PC-3 (cell line): ENCODE results near the gene FBXL15. TPM values are rescaled to one million over a fixed set of nuclear protein-coding genes. Genes with fewer than 3 reads are reported as not detected.
A peak's percentile ranks its signal among the peaks of the same experiment; 100 is the strongest.

Source experiments
- ATAC-seq: fragments of 200-7000 bp; cut with Tn5 transposase; 2 replicates; pipeline ENCODE4 v1.9.1; 2020; ENCODE audit warnings: mild to moderate bottlenecking, moderate library complexity
- Bru-seq: library from RNA; stranded (reverse); fragments of 400-500 nt; gene quantifications from one replicate; lab custom pipeline; 2021; lab: Mats Ljungman, UMichigan
- BruChase-seq, 2 experiments: library from RNA; stranded (reverse); fragments of 400-500 nt; gene quantifications; one replicate each; lab custom pipeline; 2021; lab: Mats Ljungman, UMichigan
- BruUV-seq: library from RNA; stranded (reverse); fragments of 400-500 nt; replicated peaks from 2 replicates; lab custom pipeline; 2021; lab: Mats Ljungman, UMichigan
- CTCF ChIA-PET: fragments of 300-600 bp; sonication (Branson Sonifier 250); formaldehyde crosslinking; loops from one replicate; lab custom pipeline; 2022; ENCODE audit warnings: antibody characterized with exemption; lab: Charles Lee
- POLR2A ChIA-PET: fragments of 300-600 bp; sonication (Branson Sonifier 250); formaldehyde crosslinking; loops from one replicate; lab custom pipeline; 2022; ENCODE audit warnings: antibody characterized with exemption; ENCODE audit not compliant: unreplicated experiment; lab: Charles Lee
- DNase-seq: peaks from one replicate; pipeline ENCODE4 v3.0.0-alpha.2; 2015
- H2AFZ ChIP-seq: fragments of 300-600 bp; sonication (generic); 2 replicates; pipeline ENCODE4 v1.6.0; 2016; ENCODE audit warnings: antibody characterized with exemption, low read length
- H3F3A ChIP-seq: fragments of 300-600 bp; sonication (generic); one replicate; pipeline ENCODE4 v1.6.0; 2017; ENCODE audit warnings: antibody characterized with exemption, low read length, control low read depth, mild to moderate bottlenecking; ENCODE audit not compliant: unreplicated experiment
- H3K27ac ChIP-seq: fragments of 300-600 bp; sonication (generic); 2 replicates; pipeline ENCODE4 v1.5.1; 2016; ENCODE audit warnings: mild to moderate bottlenecking, low read length
- H3K27me3 ChIP-seq: fragments of 300-600 bp; sonication (generic); 2 replicates; pipeline ENCODE4 v1.6.1; 2016; ENCODE audit warnings: low read length, mixed read lengths
- H3K36me3 ChIP-seq: fragments of 300-600 bp; sonication (generic); 2 replicates; pipeline ENCODE4 v1.6.1; 2016; ENCODE audit warnings: low read depth, mixed run types, low read length, mixed read lengths
- H3K4me1 ChIP-seq: fragments of 300-600 bp; sonication (generic); 2 replicates; pipeline ENCODE4 v1.5.1; 2016; ENCODE audit warnings: low read length; ENCODE audit not compliant: insufficient read depth
- H3K4me2 ChIP-seq: fragments of 300-600 bp; sonication (generic); 2 replicates; pipeline ENCODE4 v1.6.0; 2016; ENCODE audit warnings: low read length
- H3K4me3 ChIP-seq: fragments of 300-600 bp; sonication (generic); 2 replicates; pipeline ENCODE4 v1.5.1; 2016; ENCODE audit warnings: mild to moderate bottlenecking, low read length, mixed read lengths
- H3K79me2 ChIP-seq: fragments of 300-600 bp; sonication (generic); 2 replicates; pipeline ENCODE4 v1.6.1; 2017; ENCODE audit warnings: low read length, mixed read lengths
- H3K9ac ChIP-seq: fragments of 300-600 bp; sonication (generic); 2 replicates; pipeline ENCODE4 v1.6.0; 2016; ENCODE audit warnings: mild to moderate bottlenecking, low read length
- H3K9me2 ChIP-seq: fragments of 300-600 bp; sonication (generic); replicated peaks from 2 replicates; pipeline ENCODE4 v1.6.1; 2016; ENCODE audit warnings: mixed run types, low read length, mixed read lengths
- H3K9me3 ChIP-seq: fragments of 300-600 bp; sonication (generic); 2 replicates; pipeline ENCODE4 v1.6.1; 2016; ENCODE audit warnings: low read length, mixed read lengths
- H4K20me1 ChIP-seq: fragments of 300-600 bp; sonication (generic); 2 replicates; pipeline ENCODE4 v1.6.1; 2016; ENCODE audit warnings: low read length, mixed read lengths
- EZH2 ChIP-seq: fragments of 300-600 bp; sonication (generic); IDR thresholded peaks from one replicate; pipeline ENCODE4 v1.6.1; 2017; ENCODE audit warnings: antibody characterized with exemption, mild to moderate bottlenecking, low read length; ENCODE audit not compliant: unreplicated experiment
- EZH2phosphoT487 ChIP-seq: fragments of 300-600 bp; sonication (generic); IDR thresholded peaks from 2 replicates; pipeline ENCODE4 v1.6.1; 2018; ENCODE audit warnings: mild to moderate bottlenecking, antibody characterized with exemption, low read length, borderline replicate concordance
- intact Hi-C: fragments of 100-400 bp; cut with micrococcal nuclease; formaldehyde crosslinking; loops from 2 replicates; pipeline ENCODE4 v1.9.0; 2023
- long read RNA-seq: library from polyadenylated mRNA; unstranded; transcript quantifications from one replicate; pipeline ENCODE4 v2.0.0, GENCODE V29; 2021; ENCODE audit not compliant: unreplicated experiment
- total RNA-seq: library from RNA; depleted of rRNA; stranded (reverse); fragments of >200 nt; gene quantifications from 2 replicates; pipeline ENCODE4 v1.2.3, GENCODE V29; 2014; rRNA removed
- TF ChIP-seq, protein P1 (sequence below): fragments of 300-600 bp; sonication (generic); conservative IDR thresholded peaks from 2 replicates; pipeline ENCODE4 v1.5.1; 2017; ENCODE audit warnings: antibody characterized with exemption, low read depth, mild to moderate bottlenecking, low read length

FBXL15 gene, protein sequence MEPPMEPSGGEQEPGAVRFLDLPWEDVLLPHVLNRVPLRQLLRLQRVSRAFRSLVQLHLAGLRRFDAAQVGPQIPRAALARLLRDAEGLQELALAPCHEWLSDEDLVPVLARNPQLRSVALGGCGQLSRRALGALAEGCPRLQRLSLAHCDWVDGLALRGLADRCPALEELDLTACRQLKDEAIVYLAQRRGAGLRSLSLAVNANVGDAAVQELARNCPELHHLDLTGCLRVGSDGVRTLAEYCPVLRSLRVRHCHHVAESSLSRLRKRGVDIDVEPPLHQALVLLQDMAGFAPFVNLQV
- total RNA-seq, result 10.1 and 12.7 TPM in 2 replicates
- percentile 56 among the genes with signal in this experiment for Bru-seq, nascent RNA
- percentile 45 among the genes with signal in this experiment for BruChase-seq, experiment 1, labeled RNA remaining after a 6-hour chase
- BruChase-seq, experiment 2, labeled RNA remaining after a 2-hour chase, result percentile 64 among the genes with signal in this experiment
- long read RNA-seq, transcript FBXL15-201 (4 exons, 2,362 nt), result major isoform, 7 of 88 reads
- long read RNA-seq, partial matches to known transcripts, result 54 of 88 reads
- long read RNA-seq, other reads (novel, unspliced or antisense), result 27 of 88 reads

DNA sequence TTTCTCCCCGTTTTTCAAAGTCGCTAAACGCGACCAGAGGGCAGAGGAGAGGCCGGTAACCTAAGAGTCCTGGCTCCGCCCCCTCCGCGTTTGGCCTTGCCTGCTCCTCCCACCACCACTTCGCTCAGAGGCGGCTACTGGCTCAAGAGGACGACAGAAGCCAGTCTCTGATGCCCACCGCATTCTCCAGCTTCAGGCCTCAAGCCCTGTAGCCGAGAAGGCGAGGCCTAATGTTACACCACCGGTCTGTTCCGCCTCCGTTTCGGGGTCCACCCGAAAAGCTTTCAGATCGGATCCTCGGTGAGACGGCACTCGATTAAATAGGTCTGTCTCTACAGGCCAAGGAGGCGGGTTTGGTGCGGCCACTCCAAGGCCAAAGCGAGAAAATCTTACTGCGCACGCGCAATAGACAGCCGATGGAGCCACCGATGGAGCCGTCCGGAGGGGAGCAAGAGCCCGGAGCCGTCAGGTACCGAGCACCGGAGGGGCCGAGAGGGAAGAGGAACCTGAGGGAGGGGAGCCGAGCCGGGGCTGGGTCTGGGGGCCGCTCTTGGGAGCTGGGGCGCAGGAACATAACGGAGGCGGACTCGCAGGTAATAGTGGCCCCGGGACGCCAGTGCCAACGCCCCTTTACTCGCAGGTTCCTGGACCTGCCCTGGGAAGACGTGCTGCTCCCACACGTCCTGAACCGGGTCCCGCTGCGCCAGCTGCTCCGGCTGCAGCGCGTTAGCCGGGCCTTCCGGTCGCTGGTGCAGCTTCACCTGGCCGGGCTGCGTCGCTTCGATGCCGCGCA, at the start of gene FBXL15:
TSS of gene FBXL15 (plus strand) at position 123 of the 793 bp plus-strand sequence. CDS start at position 417, 294 bp downstream.
- intact Hi-C loops, result no loop called here
- peaks cover 20% of the 10 kb centered on the region for H3K4me1 ChIP-seq
- POLR2A ChIA-PET, result interaction anchor here (0.7 kb wide), 1 partner anchor 348 kb away, joined by 3 read pairs; no protein-coding TSS in a partner anchor

DNA sequence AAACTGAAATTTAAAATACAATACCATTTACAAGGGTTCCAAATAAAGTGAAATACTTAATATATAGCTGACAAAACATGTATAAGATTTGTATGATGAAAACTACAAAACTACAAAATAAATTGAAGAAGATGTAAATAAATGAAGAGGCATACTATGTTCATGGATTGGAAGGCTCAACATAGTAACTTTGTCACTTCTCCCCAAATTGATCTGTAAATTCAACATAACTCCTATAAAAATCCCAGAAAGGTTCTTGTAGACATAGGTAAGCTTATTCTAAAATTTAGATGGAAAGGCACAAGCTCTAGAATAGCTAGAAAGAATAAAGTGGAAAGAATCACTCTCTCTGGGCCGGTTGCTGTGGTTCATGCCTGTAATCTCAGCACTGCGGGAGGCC, 49.3 kb upstream of the FBXL15 start:
- ATAC-seq (no peak), DNase-seq (no peak)
- BruUV-seq, result no TSS peak
- Histone ChIP-seq H3K9me3 (peaks cover 8% of the 10 kb centered on the region; the same call in 1 of the 2 replicates), H3K27ac (no peak overlapping the region), H3K9me2 (no peaks in the 10 kb centered on the region), H4K20me1 (no peaks in the 10 kb centered on the region), H3K36me3 (peaks cover 43% of the 10 kb centered on the region), H3K27me3 (no peaks in the 10 kb centered on the region), H3K4me1 (no peaks in the 10 kb centered on the region), H3K79me2 (no peaks in the 10 kb centered on the region), H2AFZ (no peak overlapping the region), H3K4me3 (no peak overlapping the region; the same call in 1 of the 2 replicates), H3K9ac (no peak overlapping the region), H3F3A (no peaks in the 10 kb centered on the region), H3K4me2 (no peak overlapping the region)
- TF ChIP-seq EZH2phosphoT487 (no peak), EZH2 (no peak)
- TF ChIP-seq, protein P1, sequence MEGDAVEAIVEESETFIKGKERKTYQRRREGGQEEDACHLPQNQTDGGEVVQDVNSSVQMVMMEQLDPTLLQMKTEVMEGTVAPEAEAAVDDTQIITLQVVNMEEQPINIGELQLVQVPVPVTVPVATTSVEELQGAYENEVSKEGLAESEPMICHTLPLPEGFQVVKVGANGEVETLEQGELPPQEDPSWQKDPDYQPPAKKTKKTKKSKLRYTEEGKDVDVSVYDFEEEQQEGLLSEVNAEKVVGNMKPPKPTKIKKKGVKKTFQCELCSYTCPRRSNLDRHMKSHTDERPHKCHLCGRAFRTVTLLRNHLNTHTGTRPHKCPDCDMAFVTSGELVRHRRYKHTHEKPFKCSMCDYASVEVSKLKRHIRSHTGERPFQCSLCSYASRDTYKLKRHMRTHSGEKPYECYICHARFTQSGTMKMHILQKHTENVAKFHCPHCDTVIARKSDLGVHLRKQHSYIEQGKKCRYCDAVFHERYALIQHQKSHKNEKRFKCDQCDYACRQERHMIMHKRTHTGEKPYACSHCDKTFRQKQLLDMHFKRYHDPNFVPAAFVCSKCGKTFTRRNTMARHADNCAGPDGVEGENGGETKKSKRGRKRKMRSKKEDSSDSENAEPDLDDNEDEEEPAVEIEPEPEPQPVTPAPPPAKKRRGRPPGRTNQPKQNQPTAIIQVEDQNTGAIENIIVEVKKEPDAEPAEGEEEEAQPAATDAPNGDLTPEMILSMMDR, result no peak
- intact Hi-C loops, result no loop called here
- POLR2A ChIA-PET, result no interaction called here
- CTCF ChIA-PET, result no interaction called here

More for the DNA sequence above, at the start of gene FBXL15:
- Histone ChIP-seq H3K4me3 (peak within 1 kb of the TSS; percentile 88), H3K79me2 (peaks cover 11% of the 10 kb centered on the region; the same call in 1 of the 2 replicates), H3K9ac (peak within 1 kb of the TSS; percentile 77), H2AFZ (peak within 1 kb of the TSS; percentile 89), H3K27ac (peak within 1 kb of the TSS; percentile 53), H3K36me3 (0 out of 2 replicates have a peak, but pooled peaks cover 4% of the 10 kb centered on the region), H3K9me3 (no peaks in the 10 kb centered on the region), H4K20me1 (no peaks in the 10 kb centered on the region), H3K27me3 (no peaks in the 10 kb centered on the region), H3K4me2 (peak within 1 kb of the TSS; percentile 92), H3K9me2 (no peaks in the 10 kb centered on the region), H3F3A (no peaks in the 10 kb centered on the region)
- ATAC-seq (peak; percentile 61), DNase-seq (peak; percentile 94)
- CTCF ChIA-PET, result interaction anchor here (1.0 kb wide), 1 partner anchor 163 kb away, joined by 3 read pairs; no protein-coding TSS in a partner anchor
- BruUV-seq, result TSS peak; percentile 55
- TF ChIP-seq EZH2phosphoT487, result no peak
- no peak for TF ChIP-seq EZH2
- TF ChIP-seq, protein P1, result no peak
